GM12878 (cell line): ENCODE results near the gene PIWIL1.

Experiments
- ATF7 ChIP-seq: fragments of 450-650 bp; IDR thresholded peaks from 2 replicates; pipeline ENCODE4 v1.6.1; 2016; ENCODE audit warnings: low read depth, mild to moderate bottlenecking
- CEBPB ChIP-seq, 2 experiments: fragments of 150-350 bp in 1 of 2; IDR thresholded peaks; 2 replicates each; pipeline ENCODE4 v1.6.1; 2012 to 2014; ENCODE audit warnings: low read depth in 2 of 2, low read length in 2 of 2, borderline replicate concordance in 1 of 2, inconsistent platforms in 1 of 2
- ETV6 ChIP-seq, 2 experiments: fragments of 450-650 bp in 1 of 2; IDR thresholded peaks in 1 of 2; conservative IDR thresholded peaks in 1 of 2; 2 replicates each; pipeline ENCODE4 v1.6.1; 2014; ENCODE audit warnings: antibody characterized with exemption in 1 of 2, borderline replicate concordance in 1 of 2, low read depth in 1 of 2, mild to moderate bottlenecking in 1 of 2, moderate library complexity in 1 of 2
- EZH2 ChIP-seq: IDR thresholded peaks from 2 replicates; pipeline ENCODE4 v1.6.1; 2012; ENCODE audit warnings: low read depth, mild to moderate bottlenecking, control low read depth, inconsistent platforms, low read length, borderline replicate concordance; ENCODE audit not compliant: control insufficient read depth
- MTA2 ChIP-seq: fragments of 450-650 bp; IDR thresholded peaks from 2 replicates; pipeline ENCODE4 v1.6.1; 2016; ENCODE audit warnings: low read depth, mild to moderate bottlenecking, moderate library complexity
- NR2C2 ChIP-seq: IDR thresholded peaks from 2 replicates; pipeline ENCODE4 v1.6.1; 2011; ENCODE audit warnings: borderline replicate concordance, low read depth; ENCODE audit not compliant: control insufficient read depth, insufficient read length
- RFX5 ChIP-seq: IDR thresholded peaks from 2 replicates; pipeline ENCODE4 v1.6.1; 2011; ENCODE audit warnings: low read depth, low read length, improper control_type of control experiment
- SRF ChIP-seq, 2 experiments: IDR thresholded peaks; 2 replicates each; pipeline ENCODE4 v1.6.1; 2011; ENCODE audit warnings: low read depth in 2 of 2, low read length in 2 of 2, mild to moderate bottlenecking in 1 of 2, moderate library complexity in 1 of 2
- TAF1 ChIP-seq: IDR thresholded peaks from 2 replicates; pipeline ENCODE4 v1.6.1; 2011; ENCODE audit warnings: mild to moderate bottlenecking, low read depth, low read length, borderline replicate concordance
- TF ChIP-seq, protein P1 (sequence below), 3 experiments: IDR thresholded peaks in 2 of 3; conservative IDR thresholded peaks in 1 of 3; 2 replicates each; pipeline ENCODE4 v1.5.1; 2011; ENCODE audit warnings: low read depth in 3 of 3, low read length in 3 of 3, mild to moderate bottlenecking in 3 of 3, control low read depth in 2 of 3, moderate library complexity in 2 of 3, inconsistent platforms in 1 of 3, mixed read lengths in 1 of 3; ENCODE audit not compliant: control insufficient read depth in 2 of 3, insufficient read depth in 1 of 3; ENCODE audit errors: extremely low read depth in 1 of 3
- TF ChIP-seq, protein P2 (sequence below): IDR thresholded peaks from 2 replicates; pipeline ENCODE4 v1.6.1; 2012; ENCODE audit warnings: mild to moderate bottlenecking, low read depth, low read length

DNA sequence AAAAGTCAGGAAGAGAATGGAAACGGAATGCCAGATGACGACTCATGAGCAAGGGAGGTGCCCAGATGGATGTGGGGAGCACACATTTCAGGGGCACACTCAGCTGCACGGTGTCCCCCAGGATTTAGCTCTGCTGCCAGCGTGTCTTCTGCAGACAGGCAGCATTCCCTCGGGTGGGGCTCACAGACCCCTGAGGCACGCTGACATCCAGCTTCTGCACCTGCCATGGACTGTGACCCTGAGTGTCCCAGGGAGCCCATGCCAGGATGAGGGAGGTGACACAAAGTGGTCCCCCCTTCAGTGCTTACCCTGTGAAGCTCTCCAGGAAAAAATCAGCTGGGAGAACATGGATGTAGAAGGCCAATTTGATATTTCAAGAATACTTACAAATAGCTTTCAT lies 84.2 kb downstream of the PIWIL1 start:
- TF ChIP-seq MTA2 (no peak), ATF7 (no peak), SRF (IDR thresholded peaks at IDR 0.05; ENCODE audit: low read depth in 2 of 2, low read length in 2 of 2) (no peak), ETV6 (conservative IDR thresholded peaks at IDR 0.05 in 1 of 2, IDR thresholded peaks at IDR 0.05 in 1 of 2; ENCODE audit: borderline replicate concordance in 1 of 2, low read depth in 1 of 2) (no peak), RFX5 (no peak), CEBPB (IDR thresholded peaks at IDR 0.05; ENCODE audit: borderline replicate concordance in 1 of 2, low read depth in 2 of 2, low read length in 2 of 2) (no peak), EZH2 (no peak), NR2C2 (no peak), TAF1 (no peak)
- TF ChIP-seq, protein P1, sequence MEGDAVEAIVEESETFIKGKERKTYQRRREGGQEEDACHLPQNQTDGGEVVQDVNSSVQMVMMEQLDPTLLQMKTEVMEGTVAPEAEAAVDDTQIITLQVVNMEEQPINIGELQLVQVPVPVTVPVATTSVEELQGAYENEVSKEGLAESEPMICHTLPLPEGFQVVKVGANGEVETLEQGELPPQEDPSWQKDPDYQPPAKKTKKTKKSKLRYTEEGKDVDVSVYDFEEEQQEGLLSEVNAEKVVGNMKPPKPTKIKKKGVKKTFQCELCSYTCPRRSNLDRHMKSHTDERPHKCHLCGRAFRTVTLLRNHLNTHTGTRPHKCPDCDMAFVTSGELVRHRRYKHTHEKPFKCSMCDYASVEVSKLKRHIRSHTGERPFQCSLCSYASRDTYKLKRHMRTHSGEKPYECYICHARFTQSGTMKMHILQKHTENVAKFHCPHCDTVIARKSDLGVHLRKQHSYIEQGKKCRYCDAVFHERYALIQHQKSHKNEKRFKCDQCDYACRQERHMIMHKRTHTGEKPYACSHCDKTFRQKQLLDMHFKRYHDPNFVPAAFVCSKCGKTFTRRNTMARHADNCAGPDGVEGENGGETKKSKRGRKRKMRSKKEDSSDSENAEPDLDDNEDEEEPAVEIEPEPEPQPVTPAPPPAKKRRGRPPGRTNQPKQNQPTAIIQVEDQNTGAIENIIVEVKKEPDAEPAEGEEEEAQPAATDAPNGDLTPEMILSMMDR (IDR thresholded peaks at IDR 0.05 in 2 of 3, conservative IDR thresholded peaks at IDR 0.05 in 1 of 3; ENCODE audit: control insufficient read depth in 2 of 3, extremely low read depth in 1 of 3, insufficient read depth in 1 of 3, low read depth in 3 of 3, low read length in 3 of 3): no peak
- TF ChIP-seq, protein P2, sequence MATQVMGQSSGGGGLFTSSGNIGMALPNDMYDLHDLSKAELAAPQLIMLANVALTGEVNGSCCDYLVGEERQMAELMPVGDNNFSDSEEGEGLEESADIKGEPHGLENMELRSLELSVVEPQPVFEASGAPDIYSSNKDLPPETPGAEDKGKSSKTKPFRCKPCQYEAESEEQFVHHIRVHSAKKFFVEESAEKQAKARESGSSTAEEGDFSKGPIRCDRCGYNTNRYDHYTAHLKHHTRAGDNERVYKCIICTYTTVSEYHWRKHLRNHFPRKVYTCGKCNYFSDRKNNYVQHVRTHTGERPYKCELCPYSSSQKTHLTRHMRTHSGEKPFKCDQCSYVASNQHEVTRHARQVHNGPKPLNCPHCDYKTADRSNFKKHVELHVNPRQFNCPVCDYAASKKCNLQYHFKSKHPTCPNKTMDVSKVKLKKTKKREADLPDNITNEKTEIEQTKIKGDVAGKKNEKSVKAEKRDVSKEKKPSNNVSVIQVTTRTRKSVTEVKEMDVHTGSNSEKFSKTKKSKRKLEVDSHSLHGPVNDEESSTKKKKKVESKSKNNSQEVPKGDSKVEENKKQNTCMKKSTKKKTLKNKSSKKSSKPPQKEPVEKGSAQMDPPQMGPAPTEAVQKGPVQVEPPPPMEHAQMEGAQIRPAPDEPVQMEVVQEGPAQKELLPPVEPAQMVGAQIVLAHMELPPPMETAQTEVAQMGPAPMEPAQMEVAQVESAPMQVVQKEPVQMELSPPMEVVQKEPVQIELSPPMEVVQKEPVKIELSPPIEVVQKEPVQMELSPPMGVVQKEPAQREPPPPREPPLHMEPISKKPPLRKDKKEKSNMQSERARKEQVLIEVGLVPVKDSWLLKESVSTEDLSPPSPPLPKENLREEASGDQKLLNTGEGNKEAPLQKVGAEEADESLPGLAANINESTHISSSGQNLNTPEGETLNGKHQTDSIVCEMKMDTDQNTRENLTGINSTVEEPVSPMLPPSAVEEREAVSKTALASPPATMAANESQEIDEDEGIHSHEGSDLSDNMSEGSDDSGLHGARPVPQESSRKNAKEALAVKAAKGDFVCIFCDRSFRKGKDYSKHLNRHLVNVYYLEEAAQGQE: no peak
